SIG-M5 treated with dmso at 0.1 percent for 504 hours (cell line): ENCODE data around the gene CALML3.
A peak's percentile ranks its signal among the peaks of the same experiment; 100 is the strongest.

Experiments used
- DNase-seq: peaks from one replicate; lab custom pipeline; 2025; ENCODE audit not compliant: unreplicated experiment; lab: John Stamatoyannopoulos, UW

Gene CALML3

DNA sequence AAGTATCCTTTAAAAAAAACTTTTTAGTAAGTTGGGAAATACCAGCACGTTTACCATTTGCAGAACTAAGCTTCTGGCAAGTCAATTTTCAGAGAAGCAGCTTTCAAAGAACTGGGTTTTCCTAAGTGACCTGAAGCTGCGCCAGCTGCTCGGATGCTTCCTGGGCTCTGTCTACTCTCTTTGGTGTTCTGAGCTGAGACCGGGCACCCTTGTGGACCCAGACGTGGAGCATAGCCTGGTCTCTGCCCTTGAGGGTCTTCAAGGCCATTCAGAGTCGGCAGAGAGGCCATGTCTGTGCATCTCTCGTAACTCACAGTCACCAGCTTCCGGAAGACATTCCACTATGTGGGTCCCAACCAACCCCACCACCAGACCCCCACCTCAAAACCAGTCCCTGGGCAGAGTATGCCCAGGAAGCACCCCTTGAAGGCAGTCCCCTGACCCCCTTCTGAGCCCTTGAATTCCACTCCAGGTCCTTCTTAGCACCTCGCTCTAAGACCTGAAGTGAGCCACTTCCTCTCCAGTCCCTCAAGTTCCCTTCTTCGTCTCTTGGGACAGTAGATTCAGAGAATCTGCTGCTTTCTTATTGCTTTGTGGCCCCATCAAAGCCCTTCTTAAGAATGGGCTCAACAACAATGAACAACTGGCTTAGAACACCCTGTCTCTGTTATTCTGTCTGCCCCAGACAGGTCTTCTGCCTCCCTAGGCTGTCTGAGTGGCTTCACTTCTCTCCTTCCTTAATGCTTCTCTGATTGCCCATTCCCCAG, 33.9 kb upstream of the CALML3 start:
- DNase-seq, result no peak

DNA sequence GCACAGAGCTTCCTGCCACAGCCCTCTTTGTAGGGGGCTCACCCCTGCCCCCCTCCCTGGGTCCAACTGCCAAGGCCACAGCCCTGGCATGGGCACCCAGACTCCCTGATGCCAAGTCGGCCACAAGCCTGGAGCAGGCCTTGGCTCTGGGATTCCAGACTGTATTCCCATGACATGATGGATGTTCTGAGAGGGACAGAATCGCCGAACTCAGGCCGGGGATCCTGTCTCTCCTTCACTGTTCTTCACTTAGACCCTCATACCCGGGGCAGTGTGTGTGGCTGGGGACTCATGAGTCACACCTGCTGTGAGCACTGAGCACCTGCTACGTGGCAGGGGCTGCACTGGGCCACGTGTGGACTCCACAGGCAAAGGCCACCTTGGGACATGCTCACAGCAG, 33.3 kb upstream of the CALML3 start:
- no peak for DNase-seq

DNA sequence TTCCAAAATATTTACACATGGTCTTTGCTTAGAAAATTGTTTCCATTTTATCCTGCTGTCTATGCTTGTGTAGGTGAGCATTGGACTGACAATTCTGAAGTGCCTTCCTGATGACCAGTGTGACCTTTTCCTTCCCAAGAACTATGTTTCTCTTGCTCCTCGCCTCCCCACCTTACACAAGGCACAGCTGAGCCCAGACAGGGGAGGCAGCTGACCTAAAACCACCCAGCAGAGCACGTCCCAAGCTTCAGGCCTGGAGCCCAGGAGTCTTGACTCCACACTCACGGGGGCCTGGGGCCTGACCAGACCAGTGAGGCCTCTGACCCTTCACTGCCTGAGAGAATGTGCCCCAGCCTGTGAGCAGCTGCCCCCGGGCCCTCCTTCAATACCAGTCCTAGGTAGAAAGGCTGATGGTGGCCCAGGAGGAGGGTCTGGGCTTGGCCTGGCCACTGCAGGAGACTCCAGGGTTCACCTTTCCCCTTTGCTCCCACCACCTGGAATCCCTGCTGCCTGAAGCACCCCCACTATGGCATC, 32.4 kb upstream of the CALML3 start:
- DNase-seq, result no peak

DNA sequence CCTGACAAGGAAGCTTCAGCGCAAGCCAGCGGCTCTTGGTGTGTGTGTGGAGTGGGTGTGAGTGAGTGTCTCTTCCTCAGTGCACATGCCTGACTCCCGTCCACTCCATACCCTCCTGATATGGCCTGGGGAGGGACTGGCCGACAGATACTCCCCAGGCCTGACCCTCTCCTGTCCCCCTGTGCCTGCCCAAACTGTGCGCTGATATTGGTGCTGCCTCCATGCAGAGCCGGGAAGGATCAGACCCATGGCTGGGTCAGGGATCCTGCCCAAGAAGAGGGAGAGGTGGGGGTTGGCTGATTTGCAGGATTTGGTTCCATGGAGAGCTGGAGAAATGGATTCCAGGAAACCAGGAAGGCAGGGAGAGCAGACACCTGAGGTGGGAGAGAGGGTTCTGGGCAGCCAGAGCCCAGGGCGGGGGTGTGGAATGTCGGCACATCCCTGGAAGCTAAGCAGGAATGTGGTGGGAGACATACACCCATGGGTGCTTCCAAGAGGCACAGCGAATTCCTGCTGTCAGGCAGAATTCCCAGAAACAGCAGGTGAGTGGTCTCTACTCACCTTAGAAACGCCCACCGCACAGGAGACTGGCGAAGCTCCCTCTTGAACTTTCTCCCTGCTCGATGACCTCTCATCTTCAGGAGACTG, 31.7 kb upstream of the CALML3 start:
- DNase-seq, result no peak

DNA sequence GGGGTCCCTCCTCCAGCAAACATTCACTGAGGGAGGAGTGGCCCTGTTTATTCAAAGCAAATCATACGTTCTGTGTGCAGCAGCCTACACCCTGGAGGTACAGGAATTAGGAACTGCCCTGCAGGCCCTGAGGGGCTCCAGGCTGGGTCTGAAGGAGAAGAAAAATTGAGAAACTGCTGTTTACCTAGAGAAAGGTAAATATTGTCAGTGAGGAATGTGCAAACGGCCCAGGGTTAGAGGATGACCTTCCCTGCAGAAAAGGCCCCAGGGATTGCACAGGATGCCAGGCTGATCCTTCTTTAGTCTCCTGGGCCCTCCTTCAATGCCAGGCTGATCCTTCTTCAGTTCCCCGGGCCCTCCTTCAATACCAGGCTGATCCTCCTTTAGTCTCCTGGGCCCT, 31.1 kb upstream of the CALML3 start:
- DNase-seq, result peak; percentile 51

DNA sequence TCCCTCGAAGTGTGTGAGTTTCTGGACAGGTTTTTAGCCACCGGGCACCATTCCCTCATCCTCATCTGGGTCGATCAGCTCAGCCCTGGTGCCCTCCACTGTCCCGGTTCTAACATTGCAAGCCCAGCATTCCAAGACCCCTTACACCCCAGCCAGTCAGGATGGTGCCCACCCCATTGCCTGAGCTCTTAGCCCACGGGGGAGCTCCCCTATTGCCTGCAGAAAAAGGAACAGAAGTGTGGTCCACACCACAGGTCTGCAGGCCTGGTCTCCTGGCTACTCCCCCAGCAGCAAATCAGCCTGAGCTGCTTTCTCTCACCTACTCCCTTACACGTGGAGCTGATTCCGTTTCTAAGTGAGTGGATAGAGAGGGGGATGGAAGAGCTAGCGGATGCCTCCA, 30.1 kb upstream of the CALML3 start:
- no peak for DNase-seq

DNA sequence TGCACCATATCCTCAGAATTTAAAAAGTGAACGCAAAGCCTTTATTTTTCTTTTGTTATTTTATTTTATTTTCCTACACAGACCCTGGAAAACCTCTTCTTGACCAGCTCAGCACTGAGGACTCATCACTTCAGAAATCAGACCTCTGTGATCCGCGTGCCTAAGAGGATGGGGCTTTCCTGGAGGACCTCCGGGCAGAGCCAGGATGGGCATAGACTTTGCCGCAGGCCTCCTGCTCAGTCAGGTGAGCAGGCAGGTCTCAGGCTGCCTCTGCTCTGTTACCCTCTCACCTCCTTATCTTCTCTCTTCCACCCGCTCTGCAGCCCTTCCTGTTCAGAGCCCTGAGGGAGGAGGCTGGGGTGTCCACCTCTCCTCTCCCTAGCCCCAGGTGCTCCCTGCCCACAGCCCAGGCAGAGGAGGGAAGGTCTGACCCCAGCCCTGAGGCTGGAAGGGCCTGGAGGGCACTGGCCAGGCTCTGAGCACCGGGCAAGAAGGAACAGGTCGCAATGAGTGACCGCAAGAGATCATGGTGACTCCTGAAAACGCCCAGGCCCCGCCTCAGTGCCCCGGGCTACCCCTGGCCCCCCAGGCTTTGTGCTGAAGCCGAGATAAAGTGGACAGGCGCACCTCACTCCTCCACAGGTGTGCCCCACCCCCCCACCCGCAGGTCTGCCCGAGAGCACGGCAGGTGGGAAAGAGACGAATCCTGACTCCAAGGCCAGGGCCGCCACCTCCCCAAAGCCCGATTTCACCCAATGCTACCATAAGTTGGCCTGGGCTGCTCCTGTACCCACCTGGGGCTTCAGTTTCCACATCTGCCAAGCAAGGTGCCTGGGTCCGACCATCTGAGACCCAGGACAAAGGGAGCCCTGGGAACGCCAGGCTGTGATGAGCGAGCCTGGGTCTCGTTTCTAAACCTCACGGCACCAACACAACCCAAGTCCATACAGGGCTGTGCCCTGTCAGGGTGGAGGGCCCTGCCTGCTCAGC, 28.2 kb upstream of the CALML3 start:
- DNase-seq, result no peak

DNA sequence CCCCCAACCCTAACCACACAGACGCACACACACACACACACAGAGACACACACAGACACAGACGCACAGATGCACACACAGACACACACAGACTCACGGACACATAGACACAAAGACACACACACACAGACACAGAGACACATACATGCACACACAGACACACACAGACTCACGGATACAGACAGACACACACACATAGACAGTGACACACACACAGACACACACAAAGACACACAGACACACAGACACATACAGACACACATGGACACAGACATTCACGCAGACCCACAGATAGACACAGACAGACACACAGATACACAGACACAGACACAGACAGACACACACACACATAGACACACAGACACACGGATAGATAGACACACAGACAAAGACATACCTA, 27.5 kb upstream of the CALML3 start:
- no peak for DNase-seq

DNA sequence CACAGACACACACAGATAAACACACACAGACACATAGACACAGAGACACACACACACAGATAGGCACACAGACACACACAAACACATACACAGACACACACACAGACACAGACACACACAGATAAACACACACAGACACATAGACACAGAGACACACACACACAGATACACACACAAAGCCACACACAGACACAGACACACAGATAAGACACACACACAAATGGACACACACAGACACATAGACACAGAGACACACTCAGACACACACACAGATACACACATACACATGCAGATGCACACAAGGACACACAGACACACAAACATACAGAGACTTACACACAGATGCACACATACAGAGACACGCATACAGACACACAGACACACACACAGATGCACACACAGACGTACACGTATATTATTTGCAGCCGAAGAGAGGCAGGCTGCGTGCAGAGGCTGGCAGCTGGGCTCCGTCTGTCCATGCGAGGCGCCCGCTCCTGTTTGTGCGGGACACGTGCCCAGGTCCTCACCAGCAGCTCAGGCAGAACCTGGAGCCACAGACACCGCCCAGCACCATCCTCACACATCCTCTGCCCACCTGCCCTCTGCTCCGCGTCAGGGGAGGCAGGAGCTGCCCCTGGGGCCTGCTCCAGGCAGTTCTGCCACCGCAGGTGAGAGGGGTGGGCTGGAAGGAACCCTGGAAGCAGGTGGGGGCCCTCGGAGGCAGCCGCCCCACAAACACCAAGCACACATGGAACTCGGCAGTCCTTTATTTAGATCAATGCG, 26.6 kb upstream of the CALML3 start:
- no peak for DNase-seq

DNA sequence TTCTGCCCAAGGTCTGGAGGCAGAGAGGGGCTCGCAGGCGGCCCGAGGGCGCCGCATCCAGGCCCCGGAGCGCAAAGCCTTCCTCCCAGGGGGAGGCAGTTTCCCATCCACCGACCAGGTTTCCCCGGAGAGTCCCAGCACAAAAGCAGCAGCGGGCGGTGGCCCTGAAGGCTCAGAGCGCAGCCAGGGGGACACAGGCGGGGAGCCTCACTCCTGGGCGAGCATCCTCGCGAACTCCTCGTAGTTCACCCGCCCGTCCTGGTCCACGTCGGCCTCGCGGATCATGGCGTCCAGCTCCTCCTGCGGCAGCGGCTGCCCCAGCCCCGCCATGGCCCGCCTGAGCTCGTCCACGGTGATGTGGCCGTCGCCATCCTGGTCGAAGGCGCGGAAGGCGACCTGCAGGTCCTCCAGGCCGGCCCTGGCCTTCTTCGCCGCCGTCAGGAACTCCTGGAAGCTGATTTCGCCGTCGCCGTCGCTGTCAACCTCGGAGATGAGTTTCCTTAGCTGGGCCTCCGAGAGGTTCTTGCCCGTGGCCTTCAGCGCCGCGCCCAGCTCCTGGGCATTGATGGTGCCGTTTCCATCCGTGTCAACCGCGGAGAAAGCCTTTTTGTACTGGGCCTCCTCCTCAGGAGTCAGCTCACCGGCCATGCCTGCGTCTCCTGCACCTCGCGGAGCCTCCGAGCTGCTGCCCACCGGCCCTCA, 25.8 kb upstream of the CALML3 start:
- no peak for DNase-seq

DNA sequence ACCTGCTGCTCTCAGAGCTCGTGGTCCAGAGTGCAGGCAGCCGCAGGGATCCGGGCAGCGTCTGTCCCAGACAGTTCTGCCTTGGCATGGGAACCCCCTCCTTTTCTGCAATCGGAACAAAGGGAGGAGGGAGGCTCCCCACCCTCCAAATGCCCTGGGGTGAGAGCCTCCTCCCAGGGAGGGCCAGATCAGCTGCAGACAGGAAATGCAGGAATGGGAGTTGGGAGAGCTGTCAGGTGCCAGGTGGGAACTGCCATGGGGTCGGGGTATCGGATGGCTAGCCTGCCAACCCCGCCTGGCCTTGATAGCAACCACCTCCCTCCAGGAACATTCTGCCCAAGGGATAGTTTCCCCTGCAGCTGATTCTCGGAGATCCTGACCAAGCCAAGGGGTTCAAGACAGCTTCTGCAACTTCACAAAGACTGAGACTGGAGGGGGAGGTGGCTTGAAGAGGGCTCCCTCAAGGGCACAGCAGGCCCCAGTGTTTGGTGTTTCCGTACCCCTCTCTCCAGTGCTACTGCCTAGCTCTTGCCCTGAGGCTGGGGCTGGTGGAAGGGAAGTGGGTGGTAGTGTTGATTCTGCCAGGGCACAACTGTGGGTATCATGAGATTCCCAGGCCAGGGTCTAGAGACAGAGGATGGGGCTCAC, 25.1 kb upstream of the CALML3 start, which contains the start of gene CALML5:
Gene CALML5, minus strand, starts transcription at position 78 of the 648 bp plus-strand sequence. CDS start 132 bp downstream, outside the sequence.
- DNase-seq, result no peak

DNA sequence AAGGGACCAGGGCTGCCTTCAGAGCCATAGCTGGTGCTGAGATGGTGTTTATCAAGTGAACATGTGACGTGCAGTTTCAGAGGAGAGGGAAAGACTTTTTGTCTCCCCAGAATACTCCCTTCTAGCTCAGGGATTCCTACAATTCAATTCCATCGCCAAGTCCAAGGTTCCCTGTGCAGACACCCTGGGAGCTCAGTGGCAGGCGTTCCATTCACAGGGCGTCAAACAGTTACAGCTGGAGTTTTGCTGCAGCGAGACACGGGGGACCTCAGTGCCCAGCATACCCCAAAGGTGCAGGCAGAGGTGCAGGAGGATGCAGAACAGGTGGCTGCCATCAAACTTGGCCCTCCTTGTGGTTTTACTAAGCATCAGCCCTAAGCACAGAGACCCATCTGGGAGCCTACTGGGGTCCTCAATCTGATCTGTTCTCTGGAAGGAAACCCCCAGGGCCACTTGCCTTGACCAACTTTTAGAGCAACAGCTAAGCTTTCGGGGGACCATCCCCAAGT, 24.5 kb upstream of the CALML3 start:
- DNase-seq, result no peak

DNA sequence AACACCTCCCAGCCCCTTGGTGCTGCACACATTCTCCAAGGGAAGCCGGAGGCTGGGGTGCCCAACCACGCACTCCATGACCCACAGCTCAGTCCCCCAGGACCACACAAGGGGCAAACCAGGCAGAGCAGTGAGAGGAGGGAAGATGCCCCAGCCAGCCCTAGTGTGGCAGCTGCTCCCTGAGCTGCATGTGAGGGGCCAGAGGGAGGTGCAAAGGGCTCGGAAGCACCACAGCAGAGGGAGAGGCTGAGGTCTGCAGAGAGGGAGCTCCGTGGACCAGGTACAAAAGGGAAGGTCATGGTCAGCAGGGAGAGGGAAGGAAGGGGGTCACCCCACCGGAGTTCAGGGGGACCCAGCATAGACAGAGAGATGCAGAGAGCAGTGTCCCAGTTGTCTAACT, 23.9 kb upstream of the CALML3 start:
- no peak for DNase-seq

DNA sequence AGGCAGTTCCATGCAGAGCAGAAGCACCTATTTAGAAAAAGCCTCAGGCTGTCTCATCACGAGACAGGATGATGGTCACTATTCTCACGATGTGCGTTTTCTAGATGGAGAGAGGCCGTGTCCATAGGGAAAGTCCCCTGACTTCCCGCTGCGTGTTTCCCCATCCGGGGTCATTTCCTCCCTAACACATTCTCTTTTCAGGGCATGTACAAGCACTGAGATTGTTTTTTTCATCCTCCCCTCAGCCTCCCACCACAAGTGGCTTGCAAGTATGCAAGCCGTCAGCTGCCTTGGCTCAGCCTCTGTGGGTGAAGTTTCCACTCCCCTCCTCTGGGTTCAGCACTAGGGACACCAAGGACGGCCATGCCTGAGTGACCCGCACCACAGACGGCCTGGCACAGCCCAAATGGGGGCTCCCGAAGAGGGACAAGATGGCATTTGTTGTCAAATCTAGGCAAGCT, 22.7 kb upstream of the CALML3 start:
- DNase-seq, result no peak

DNA sequence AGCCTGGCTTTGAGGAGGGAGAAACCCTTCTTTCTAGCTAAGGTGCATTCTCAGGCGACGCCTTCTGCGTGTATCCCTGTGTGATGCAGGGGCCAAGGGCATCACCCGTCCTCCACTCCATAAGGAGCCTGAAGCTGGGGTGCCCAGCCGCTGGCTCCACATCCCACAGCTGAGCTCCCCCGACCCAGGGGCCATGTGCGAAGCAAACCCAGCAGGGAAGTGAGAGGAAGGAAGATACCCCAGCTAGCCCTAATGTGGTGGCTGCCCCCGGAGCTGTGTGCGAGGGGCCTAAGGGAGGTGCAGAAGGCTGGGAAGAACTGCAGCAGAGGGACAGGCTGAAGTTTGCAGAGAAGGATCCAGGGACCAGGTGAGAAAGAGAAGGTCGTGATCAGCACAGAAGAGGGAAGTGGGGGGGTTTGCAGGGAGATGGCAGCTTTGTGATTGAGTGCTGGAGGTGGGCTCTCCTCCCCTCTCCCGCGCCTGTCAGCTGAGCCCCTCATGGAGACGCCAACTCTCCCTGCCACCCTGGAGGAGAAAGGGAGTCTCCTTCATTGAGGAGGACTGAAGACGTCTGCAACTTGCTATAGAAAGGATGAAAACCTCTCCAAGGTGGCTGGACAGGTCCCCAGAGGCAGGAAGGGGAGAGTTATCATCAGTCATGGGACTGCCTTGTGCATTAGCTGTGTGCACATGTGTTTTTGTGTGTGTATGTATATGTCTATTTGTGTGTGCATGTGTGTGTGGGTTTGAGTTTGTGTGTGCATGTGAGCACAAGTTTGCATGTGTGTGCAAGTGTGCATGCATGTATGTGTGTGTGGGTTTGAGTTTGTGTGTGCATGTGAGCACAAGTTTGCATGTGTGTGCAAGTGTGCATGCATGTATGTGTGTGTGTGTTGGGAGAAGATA, 21.9 kb upstream of the CALML3 start:
- no peak for DNase-seq

DNA sequence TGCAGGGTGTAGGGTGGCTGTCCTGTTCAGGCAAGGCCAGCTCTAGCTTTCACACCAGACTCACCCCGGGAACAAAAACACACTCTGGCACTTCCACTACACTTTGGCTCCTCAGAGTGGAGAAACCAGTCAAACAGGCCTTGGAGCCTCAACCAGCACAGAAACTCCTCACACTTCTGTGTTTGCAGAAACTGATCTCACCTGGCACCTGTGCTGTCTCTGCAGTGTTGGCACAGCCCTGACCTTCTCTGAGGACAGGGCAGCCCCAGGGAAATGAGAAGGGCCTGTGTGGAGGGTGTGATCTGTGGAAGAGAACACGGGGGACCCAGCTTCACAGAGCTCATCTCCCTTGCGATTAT, 21.3 kb upstream of the CALML3 start:
- peak; percentile 66 for DNase-seq

DNA sequence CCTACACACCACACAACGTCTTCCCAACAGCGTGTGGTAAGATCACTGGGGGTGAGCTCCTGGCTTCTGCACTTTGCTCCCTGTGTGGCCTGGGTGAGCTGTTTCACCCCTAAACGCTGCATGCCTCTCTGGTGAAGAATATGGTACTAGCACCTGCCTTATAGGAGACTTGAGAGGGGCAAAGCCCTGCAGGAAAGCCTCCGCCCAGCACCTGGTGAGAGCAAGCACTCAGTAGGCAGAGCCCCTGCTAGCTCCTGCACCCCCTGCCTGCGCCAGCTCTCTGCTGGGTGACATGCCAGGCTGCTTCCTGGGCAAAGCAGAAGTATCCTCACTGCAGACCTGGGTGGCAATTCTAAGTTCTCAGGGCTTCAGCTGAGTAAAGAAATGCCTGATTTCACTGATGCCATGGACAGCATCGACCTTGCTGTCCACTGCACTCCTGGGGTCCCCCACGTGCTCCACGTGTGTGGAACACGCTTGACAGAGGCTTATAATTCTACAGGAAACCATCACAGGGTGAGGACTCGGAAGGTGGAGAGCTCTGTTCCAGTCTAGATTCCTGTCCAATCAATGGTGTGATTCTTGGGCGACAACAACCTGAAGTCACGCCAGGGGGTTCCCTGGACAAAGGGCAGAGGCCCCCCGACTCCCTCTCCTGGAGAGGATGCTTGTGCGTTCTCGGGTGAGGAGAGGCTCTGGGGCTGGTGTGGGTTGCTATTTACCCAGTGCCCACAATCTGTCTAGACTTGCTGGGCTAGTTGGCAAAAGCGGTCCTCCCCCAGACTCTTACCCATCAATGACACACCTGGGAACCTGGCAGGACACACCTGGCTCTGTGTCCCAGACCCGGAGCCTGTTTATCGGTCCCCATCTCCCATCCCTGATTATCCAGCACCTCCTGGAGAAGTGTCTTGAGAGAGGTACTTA, 20.4 kb upstream of the CALML3 start:
- no peak for DNase-seq
